Omental fat pad (tissue), 4 donors: ENCODE measurements around the gene CYP19A1. TPM values are rescaled to one million over a fixed set of nuclear protein-coding genes. Genes with fewer than 3 reads are reported as not detected.
A peak's percentile ranks its signal among the peaks of the same experiment; 100 is the strongest.
"Not testable (repeated sequence)": the region's sequence is repeated elsewhere in the genome, so short reads cannot be mapped to it uniquely, and the experiment has no call there.

ENCODE experiments used
- ATAC-seq: fragments of 150-250 bp; one replicate; pipeline ENCODE4 v1.9.1; 2016; ENCODE audit warnings: mild to moderate bottlenecking, moderate library complexity; ENCODE audit not compliant: low FRiP score
- DNase-seq: peaks from one replicate; pipeline ENCODE4 v3.0.0-alpha.2; 2019; ENCODE audit warnings: low spot score
- CTCF ChIP-seq, 3 donors: fragments of 450-650 bp; IDR thresholded peaks; one replicate each; pipeline ENCODE4 v1.5.1; 2016 to 2017; ENCODE audit warnings: antibody characterized with exemption in 3 of 3, mild to moderate bottlenecking in 3 of 3, moderate library complexity in 2 of 3
- total RNA-seq, 4 donors: library from RNA; depleted of rRNA; stranded (reverse); fragments of >200 nt; gene quantifications; one replicate each; pipeline ENCODE4 v1.1.0, GENCODE V29; 2016

CYP19A1 gene
- total RNA-seq, 4 donors from 2014 or later, result 1.5 to 16.2 (median 6.8) TPM; not detected in 1

- TF ChIP-seq CTCF (IDR thresholded peaks at IDR 0.05), result no peak
- no peak for DNase-seq
- peak; percentile 63 for ATAC-seq
Observed at GRCh38 chr15:51267051-51267702, 71.2 kb downstream of the CYP19A1 start.

GRCh38 chr15:51266656-51267050, 71.7 kb downstream of the CYP19A1 start:
- no peak for DNase-seq
- no peak for TF ChIP-seq CTCF (IDR thresholded peaks at IDR 0.05)
- ATAC-seq, result no peak

GRCh38 chr15:51265037-51265555, 73.3 kb downstream of the CYP19A1 start:
- ATAC-seq, result no peak
- no peak for TF ChIP-seq CTCF (IDR thresholded peaks at IDR 0.05)
- no peak for DNase-seq

GRCh38 chr15:51263726-51264125, 74.7 kb downstream of the CYP19A1 start:
- TF ChIP-seq CTCF (IDR thresholded peaks at IDR 0.05), result no peak
- no peak for DNase-seq
- no peak for ATAC-seq

- ATAC-seq (no peak), DNase-seq (no peak)
- no peak for TF ChIP-seq CTCF (IDR thresholded peaks at IDR 0.05)
Observed at GRCh38 chr15:51263116-51263515, 75.3 kb downstream of the CYP19A1 start.

- no peak for TF ChIP-seq CTCF (IDR thresholded peaks at IDR 0.05)
- DNase-seq (no peak), ATAC-seq (no peak)
Observed at GRCh38 chr15:51262463-51262862, 75.9 kb downstream of the CYP19A1 start.

- not testable (repeated sequence) for DNase-seq, ATAC-seq
Observed at GRCh38 chr15:51261113-51261512, 77.3 kb downstream of the CYP19A1 start.
